K562 (cell line): Measurements from ENCODE around the gene SLX4IP. TPM values are rescaled to one million over a fixed set of nuclear protein-coding genes. Genes with fewer than 3 reads are reported as not detected.

Source experiments
- ATAC-seq: fragments of 200-7000 bp; cut with Tn5 transposase; 3 replicates; pipeline ENCODE4 v1.9.1; 2020; ENCODE audit warnings: moderate library complexity
- BruUV-seq: library from RNA; stranded (reverse); fragments of 400-500 nt; replicated peaks from 2 replicates; lab custom pipeline; 2021; lab: Mats Ljungman, UMichigan
- CTCF ChIA-PET: fragments of 300-600 bp; formaldehyde crosslinking; extraction: SDS; loops from one replicate; lab custom pipeline; 2021; ENCODE audit warnings: low intra/inter-chr PET ratio; lab: Yijun Ruan, JAX
- POLR2A ChIA-PET: fragments of 300-600, 350-650 bp; sonication (Branson Sonifier 250); formaldehyde crosslinking; extraction: SDS; loops from one replicate; lab custom pipeline; 2021; ENCODE audit warnings: antibody characterized with exemption, inconsistent platforms; lab: Yijun Ruan, JAX
- DNase-seq, 4 experiments: peaks; one replicate each; pipeline versions ENCODE4 v3.0.0 to v3.0.0-alpha.2; 2011 to 2018; ENCODE audit warnings: low spot score in 3 of 4, mixed read lengths in 3 of 4; ENCODE audit errors: extremely low read depth in 1 of 4
- FAIRE-seq: peaks from 2 replicates; lab custom pipeline; 2011; peaks lifted over from hg19 to GRCh38; lab: Jason Lieb, UNC
- H2AFZ ChIP-seq: 2 replicates; pipeline ENCODE4 v1.6.0; 2011; ENCODE audit warnings: low read depth, low read length, control low read depth, inconsistent platforms
- H3K27ac ChIP-seq: fragments of 200-600 bp; 3 replicates; pipeline ENCODE4 v1.8.0; 2011; ENCODE audit warnings: low read depth, mild to moderate bottlenecking, control low read depth, inconsistent platforms, low read length, moderate library complexity, mixed read lengths; ENCODE audit errors: extremely low read depth
- H3K27me3 ChIP-seq, 2 experiments: fragments of 300-600 bp in 1 of 2; 2 replicates in 1 of 2; 3 replicates in 1 of 2; pipeline versions ENCODE4 v1.6.0 to v1.8.0; 2011; ENCODE audit warnings: inconsistent platforms in 2 of 2, low read length in 2 of 2, mild to moderate bottlenecking in 1 of 2, mixed read lengths in 1 of 2, moderate library complexity in 1 of 2; ENCODE audit not compliant: control insufficient read depth in 2 of 2, insufficient read depth in 2 of 2
- H3K36me3 ChIP-seq: fragments of 300-600 bp; 3 replicates; pipeline ENCODE4 v1.8.0; 2011; ENCODE audit warnings: mild to moderate bottlenecking, low read length, inconsistent platforms; ENCODE audit not compliant: control insufficient read depth, insufficient read depth
- H3K4me1 ChIP-seq, 2 experiments: fragments of 200-600 bp in 1 of 2; replicated peaks in 1 of 2; 2 replicates in 1 of 2; 3 replicates in 1 of 2; pipeline versions ENCODE4 v1.5.1 to v1.8.0; 2011; ENCODE audit warnings: inconsistent platforms in 2 of 2, low read length in 2 of 2, mild to moderate bottlenecking in 1 of 2, mixed read lengths in 1 of 2, moderate library complexity in 1 of 2; ENCODE audit not compliant: control insufficient read depth in 2 of 2, insufficient read depth in 2 of 2
- H3K4me2 ChIP-seq: 2 replicates; pipeline ENCODE4 v1.6.1; 2011; ENCODE audit warnings: low read length, control low read depth, inconsistent platforms, mixed read lengths; ENCODE audit not compliant: insufficient read depth
- H3K4me3 ChIP-seq: fragments of 200-600 bp; sonication (generic), shearing (Covaris generic); 2 replicates; pipeline ENCODE4 v1.5.1; 2016; ENCODE audit warnings: control low read depth, inconsistent platforms
- H3K79me2 ChIP-seq: fragments of 200-600 bp; 3 replicates; pipeline ENCODE4 v1.8.0; 2011; ENCODE audit warnings: low read length, inconsistent platforms; ENCODE audit not compliant: control insufficient read depth, insufficient read depth
- H3K9ac ChIP-seq, 2 experiments: 2 replicates each; pipeline versions ENCODE4 v1.6.0 to v1.6.1; 2011; ENCODE audit warnings: low read depth in 2 of 2, low read length in 2 of 2, control low read depth in 1 of 2, inconsistent platforms in 1 of 2, mild to moderate bottlenecking in 1 of 2, mixed read lengths in 1 of 2; ENCODE audit not compliant: insufficient read depth in 1 of 2
- H3K9me1 ChIP-seq: one replicate; pipeline ENCODE4 v1.6.0; 2011; ENCODE audit warnings: inconsistent platforms, mild to moderate bottlenecking, low read length, moderate library complexity; ENCODE audit not compliant: control insufficient read depth, insufficient read depth
- H3K9me3 ChIP-seq: replicated peaks from 2 replicates; pipeline ENCODE4 v1.5.1; 2011; ENCODE audit warnings: low read depth, low read length, inconsistent platforms; ENCODE audit not compliant: control insufficient read depth, insufficient read depth
- H4K20me1 ChIP-seq: replicated peaks from 2 replicates; pipeline ENCODE4 v1.6.1; 2011; ENCODE audit warnings: low read length, inconsistent platforms, mixed read lengths; ENCODE audit not compliant: control insufficient read depth, insufficient read depth
- BRF1 ChIP-seq: IDR thresholded peaks from 3 replicates; pipeline ENCODE4 v1.6.1; 2011; ENCODE audit warnings: borderline replicate concordance, mild to moderate bottlenecking; ENCODE audit not compliant: insufficient read length; ENCODE audit errors: extremely low read depth
- CHAMP1 ChIP-seq: fragments of 450-650 bp; IDR thresholded peaks from 2 replicates; pipeline ENCODE4 v1.6.1; 2016; ENCODE audit warnings: mild to moderate bottlenecking
- FOSL1 ChIP-seq: fragments of 200-800 bp; sonication (Bioruptor generic); conservative IDR thresholded peaks from 2 replicates; pipeline ENCODE4 v1.6.1; 2016; ENCODE audit warnings: missing genetic modification characterization, missing compliant biosample characterization
- FOXJ2 ChIP-seq: fragments of 200-800 bp; sonication (Bioruptor generic); IDR thresholded peaks from 2 replicates; pipeline ENCODE4 v1.6.1; 2016; ENCODE audit warnings: missing genetic modification characterization, missing compliant biosample characterization
- GATA2 ChIP-seq: sonication (generic); formaldehyde crosslinking; IDR thresholded peaks from 2 replicates; pipeline ENCODE4 v1.4.0; 2020; ENCODE audit warnings: mild to moderate bottlenecking, missing genetic modification reagents
- LCOR ChIP-seq: sonication (generic); formaldehyde crosslinking; IDR thresholded peaks from 2 replicates; pipeline ENCODE4 v1.8.0; 2022; ENCODE audit warnings: mild to moderate bottlenecking, missing genetic modification reagents
- MAFG ChIP-seq: fragments of 450-650 bp; conservative IDR thresholded peaks from 2 replicates; pipeline ENCODE4 v1.6.1; 2016; ENCODE audit warnings: missing genetic modification characterization, missing compliant biosample characterization
- MBD2 ChIP-seq: sonication (generic); IDR thresholded peaks from 2 replicates; pipeline ENCODE4 v1.6.1; 2016; ENCODE audit warnings: low read depth, borderline replicate concordance
- NCOA2 ChIP-seq, 2 experiments: fragments of 450-650 bp; IDR thresholded peaks; 2 replicates each; pipeline ENCODE4 v1.6.1; 2018; ENCODE audit warnings: mild to moderate bottlenecking in 2 of 2, moderate library complexity in 1 of 2; ENCODE audit not compliant: partially characterized antibody in 2 of 2
- PATZ1 ChIP-seq: fragments of 250-450 bp; sonication (Bioruptor Pico); IDR thresholded peaks from 2 replicates; pipeline ENCODE4 v1.5.0; 2020; ENCODE audit warnings: mild to moderate bottlenecking, borderline replicate concordance
- PCBP1 ChIP-seq: fragments of 200-400 bp; formaldehyde crosslinking; IDR thresholded peaks from 2 replicates; pipeline ENCODE4 v1.6.1; 2018; ENCODE audit warnings: mild to moderate bottlenecking, low read depth, low read length; ENCODE audit not compliant: poor library complexity, severe bottlenecking
- POLR2AphosphoS5 ChIP-seq: IDR thresholded peaks from 2 replicates; pipeline ENCODE4 v1.6.1; 2011; ENCODE audit warnings: mild to moderate bottlenecking, low read depth, low read length, moderate library complexity; ENCODE audit not compliant: control insufficient read depth, insufficient read depth
- SMC3 ChIP-seq: conservative IDR thresholded peaks from 2 replicates; pipeline ENCODE4 v1.6.1; 2011; ENCODE audit warnings: low read depth, low read length, improper control_type of control experiment; ENCODE audit not compliant: insufficient read depth
- SRF ChIP-seq, 2 experiments: fragments of 250-450, 450-650 bp in 1 of 2; sonication (Bioruptor Pico) in 1 of 2; sonication (generic) in 1 of 2; formaldehyde crosslinking; IDR thresholded peaks; 2 replicates each; pipeline versions ENCODE4 v1.5.0 to v1.5.1; 2020 to 2022; ENCODE audit warnings: mild to moderate bottlenecking in 1 of 2, missing genetic modification reagents in 1 of 2
- TCF7L2 ChIP-seq: fragments of 150-350 bp; IDR thresholded peaks from 2 replicates; pipeline ENCODE4 v1.6.1; 2016; ENCODE audit warnings: low read depth, mild to moderate bottlenecking, low read length, moderate library complexity
- TCFL5 ChIP-seq: fragments of 250-450 bp; sonication (Bioruptor Pico); conservative IDR thresholded peaks from 2 replicates; pipeline ENCODE4 v1.6.1; 2021; ENCODE audit warnings: mild to moderate bottlenecking, moderate library complexity, matching md5 sums
- ZFP36 ChIP-seq: fragments of 150-350 bp; IDR thresholded peaks from 2 replicates; pipeline ENCODE4 v1.6.1; 2018; ENCODE audit warnings: low read length, low read depth; ENCODE audit not compliant: partially characterized antibody
- ZNF766 ChIP-seq: fragments of 200-800 bp; sonication (Bioruptor generic); conservative IDR thresholded peaks from 2 replicates; pipeline ENCODE4 v1.6.1; 2016; ENCODE audit warnings: missing genetic modification characterization, missing compliant biosample characterization
- WGBS: fragments of 100-300 bp; shearing (Covaris generic); methylation state at CpG from one replicate; pipeline ENCODE4 v1.1.6; 2016; ENCODE audit warnings: low coverage, mixed read lengths; ENCODE audit not compliant: insufficient coverage; ENCODE audit errors: missing lambda C conversion rate; 5-methylcytosine and 5-hydroxymethylcytosine counted together
- in situ Hi-C: fragments of 300-500 bp; cut with MboI; formaldehyde crosslinking; loops from 4 replicates; pipeline ENCODE4 v1.15.0; 2018; ENCODE audit warnings: inconsistent platforms, mixed read lengths
- intact Hi-C: fragments of 100-400 bp; cut with micrococcal nuclease; formaldehyde crosslinking; loops from 2 replicates; pipeline ENCODE4 v1.14.2; 2022
- polyA plus RNA-seq, 8 experiments: library from polyadenylated mRNA; depleted of rRNA in 4 of 8; stranded (reverse) in 5 of 8; unstranded in 3 of 8; fragments of >200 nt; fragmentation: Nextera tagmentation in 2 of 8; fragmentation: Illumina TruSeq in 1 of 8; extraction: Ambion mirVana in 2 of 8; extraction: Trizol in 1 of 8; gene quantifications; 2 replicates each; pipeline versions ENCODE4 v1.2.1 to v1.2.3, GENCODE V29; 2011 to 2014; ENCODE audit warnings: inconsistent platforms in 1 of 8, missing spikeins in 1 of 8
- total RNA-seq, 7 experiments: library from RNA; depleted of rRNA in 6 of 7; stranded (reverse); fragments of >200 nt in 6 of 7; fragmentation: Illumina TruSeq in 2 of 7; extraction: Trizol in 2 of 7; gene quantifications; 2 replicates each; pipeline versions ENCODE4 v1.2.1 to v1.2.3, GENCODE V29; 2011 to 2021; ENCODE audit warnings: low replicate concordance in 1 of 7

The SLX4IP gene
- total and polyA plus RNA-seq, 9 of the 15 experiments (the other 6 are each of a cell fraction or from before 2014, with no cell fraction given), result 1.5 to 5.9 (median 3.5) TPM

GRCh38 chr20:10404023-10404628, 31.0 kb upstream of the SLX4IP start:
- Histone ChIP-seq H3K9ac (no peak overlapping the region), H3K9me1 (no peaks in the 10 kb centered on the region), H4K20me1 (no peaks in the 10 kb centered on the region), H3K4me2 (no peak overlapping the region), H3K9me3 (no peaks in the 10 kb centered on the region), H3K4me1 (no peaks in the 10 kb centered on the region), H3K79me2 (no peaks in the 10 kb centered on the region), H3K4me3 (no peak overlapping the region), H3K27me3 (no peaks in the 10 kb centered on the region), H2AFZ (no peak overlapping the region), H3K36me3 (peaks cover 15% of the 10 kb centered on the region; the same call in 2 of the 3 replicates), H3K27ac (no peak overlapping the region)
- CTCF ChIA-PET, result no interaction called here
- no peak for DNase-seq
- WGBS, result 100% methylated on average over 2 of the region's 2 CpGs
- no peak for FAIRE-seq
- intact Hi-C loops, result no loop called here
- ATAC-seq, result no peak
- BruUV-seq, result no TSS peak
- POLR2A ChIA-PET, result no interaction called here
- in situ Hi-C loops, result loop anchor here (25.0 kb wide), 1 partner anchor 1792 kb away; no protein-coding TSS in a partner anchor
- TF ChIP-seq FOSL1 (tag) (no peak), SMC3 (no peak), FOXJ2 (tag) (no peak), TCF7L2 (no peak), POLR2AphosphoS5 (no peak), BRF1 (no peak), PATZ1 (no peak), LCOR (CRISPR knock-in tag) (no peak), PCBP1 (no peak), GATA2 (CRISPR knock-in tag) (no peak), SRF (CRISPR knock-in tag; IDR thresholded peaks at IDR 0.05) (no peak), CHAMP1 (no peak), MAFG (tag) (no peak), ZNF766 (no peak), TCFL5 (CRISPR knock-in tag) (no peak), NCOA2 (IDR thresholded peaks at IDR 0.05; ENCODE audit: partially characterized antibody in 2 of 2) (no peak), MBD2 (no peak), ZFP36 (no peak)
